ENCODE measurements around the gene IGFBP7. TPM values are rescaled to one million over a fixed set of nuclear protein-coding genes. Genes with fewer than 3 reads are reported as not detected.

Gene IGFBP7
- total RNA-seq, 1 experiment from 2014 or later: 61.9 TPM

DNA sequence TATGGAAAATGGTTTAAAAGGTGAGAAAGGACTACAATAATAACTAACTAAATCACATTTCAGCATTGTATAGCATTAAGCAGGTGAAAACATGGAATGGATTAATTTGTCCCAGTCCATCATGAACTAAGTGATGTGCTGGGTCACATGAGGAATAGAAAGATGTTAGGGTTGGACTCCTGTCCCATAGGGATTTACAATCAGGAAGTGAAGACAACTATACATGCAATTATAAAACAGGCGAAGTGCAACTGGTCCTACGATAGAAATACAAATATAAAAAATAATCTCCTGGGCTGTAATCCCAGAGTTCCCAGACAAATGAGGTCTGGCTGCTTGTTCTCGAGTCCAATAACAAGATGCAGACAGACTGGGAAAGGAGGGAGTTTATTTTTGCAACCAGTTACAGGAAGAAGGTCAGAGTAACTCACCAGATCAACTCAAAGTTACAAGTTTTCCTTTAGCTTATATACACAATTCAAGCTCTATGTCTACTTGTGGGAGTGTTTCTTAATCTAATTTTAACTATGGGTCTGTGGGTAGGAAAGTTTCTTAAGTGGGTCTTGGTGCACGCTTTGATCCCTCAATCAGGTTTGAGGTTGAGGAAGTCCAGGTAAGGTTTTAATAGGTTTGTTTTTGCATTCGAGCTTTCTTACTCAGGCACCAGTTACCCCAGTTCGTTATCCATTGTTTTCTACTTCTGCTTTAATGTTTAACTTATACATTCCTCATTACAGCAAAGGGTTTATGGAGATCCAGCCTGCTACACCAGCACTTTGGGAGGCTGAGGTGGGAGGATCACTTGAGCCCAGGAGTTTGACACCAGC lies 50.1 kb downstream of the IGFBP7 start:
- BruUV-seq (replicated peaks): no TSS peak
- H3K9me3 Mint-ChIP-seq (ENCODE audit: unreplicated experiment): no peaks in the 10 kb centered on the region
- POLR2A ChIA-PET: interaction anchor here (0.6 to 1.2 kb wide), 2 partner anchors 13 to 1922 kb away, joined by 3 read pairs; no protein-coding TSS in a partner anchor
- H3K27ac Mint-ChIP-seq (ENCODE audit: low read depth, unreplicated experiment): no peak overlapping the region
- intact Hi-C loops (cut with micrococcal nuclease): no loop called here
- CTCF ChIA-PET: interaction anchor here (0.8 to 2.1 kb wide), 3 partner anchors 10 to 103 kb away, joined by 5 to 6 read pairs (median 6); no protein-coding TSS in a partner anchor
- H3K4me1 Mint-ChIP-seq (ENCODE audit: insufficient read depth, unreplicated experiment): peaks cover 16% of the 10 kb centered on the region
- no peak overlapping the region for H3K4me3 Mint-ChIP-seq (ENCODE audit: unreplicated experiment)
- H3K36me3 Mint-ChIP-seq (ENCODE audit: insufficient read depth, unreplicated experiment): peaks cover 4% of the 10 kb centered on the region
- no peak for DNase-seq (ENCODE audit: unreplicated experiment)
- no peaks in the 10 kb centered on the region for H3K27me3 Mint-ChIP-seq (ENCODE audit: insufficient read depth, unreplicated experiment)
- TF ChIP-seq, protein P1, sequence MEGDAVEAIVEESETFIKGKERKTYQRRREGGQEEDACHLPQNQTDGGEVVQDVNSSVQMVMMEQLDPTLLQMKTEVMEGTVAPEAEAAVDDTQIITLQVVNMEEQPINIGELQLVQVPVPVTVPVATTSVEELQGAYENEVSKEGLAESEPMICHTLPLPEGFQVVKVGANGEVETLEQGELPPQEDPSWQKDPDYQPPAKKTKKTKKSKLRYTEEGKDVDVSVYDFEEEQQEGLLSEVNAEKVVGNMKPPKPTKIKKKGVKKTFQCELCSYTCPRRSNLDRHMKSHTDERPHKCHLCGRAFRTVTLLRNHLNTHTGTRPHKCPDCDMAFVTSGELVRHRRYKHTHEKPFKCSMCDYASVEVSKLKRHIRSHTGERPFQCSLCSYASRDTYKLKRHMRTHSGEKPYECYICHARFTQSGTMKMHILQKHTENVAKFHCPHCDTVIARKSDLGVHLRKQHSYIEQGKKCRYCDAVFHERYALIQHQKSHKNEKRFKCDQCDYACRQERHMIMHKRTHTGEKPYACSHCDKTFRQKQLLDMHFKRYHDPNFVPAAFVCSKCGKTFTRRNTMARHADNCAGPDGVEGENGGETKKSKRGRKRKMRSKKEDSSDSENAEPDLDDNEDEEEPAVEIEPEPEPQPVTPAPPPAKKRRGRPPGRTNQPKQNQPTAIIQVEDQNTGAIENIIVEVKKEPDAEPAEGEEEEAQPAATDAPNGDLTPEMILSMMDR (IDR thresholded peaks at IDR 0.05; ENCODE audit: unreplicated experiment): no peak

DNA sequence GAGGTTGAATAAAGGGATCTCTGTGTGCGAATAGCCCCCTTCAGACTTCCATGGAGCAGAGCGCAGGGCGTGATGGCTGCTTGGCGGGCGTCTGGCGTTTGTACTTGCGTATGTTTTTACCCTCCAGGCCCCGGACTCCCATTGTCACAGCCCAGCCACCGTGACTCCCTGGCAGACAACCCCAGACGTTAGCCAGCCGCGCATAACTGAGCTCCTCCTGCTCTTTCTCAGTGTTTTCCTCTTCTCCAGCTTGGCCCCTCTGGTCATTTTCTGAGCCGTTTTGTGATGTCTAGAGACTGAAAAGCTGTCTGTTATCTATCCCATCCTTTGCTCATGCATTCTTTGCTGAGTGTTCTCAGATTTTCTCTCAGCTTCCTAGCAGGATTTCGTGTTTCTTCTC lies 54.3 kb downstream of the IGFBP7 start:
- no peak overlapping the region for H3K27ac Mint-ChIP-seq (ENCODE audit: low read depth, unreplicated experiment)
- intact Hi-C loops (cut with micrococcal nuclease): no loop called here
- CTCF ChIA-PET: interaction anchor here (1.1 kb wide), 1 partner anchor 108 kb away, joined by 3 read pairs; no protein-coding TSS in a partner anchor

DNA sequence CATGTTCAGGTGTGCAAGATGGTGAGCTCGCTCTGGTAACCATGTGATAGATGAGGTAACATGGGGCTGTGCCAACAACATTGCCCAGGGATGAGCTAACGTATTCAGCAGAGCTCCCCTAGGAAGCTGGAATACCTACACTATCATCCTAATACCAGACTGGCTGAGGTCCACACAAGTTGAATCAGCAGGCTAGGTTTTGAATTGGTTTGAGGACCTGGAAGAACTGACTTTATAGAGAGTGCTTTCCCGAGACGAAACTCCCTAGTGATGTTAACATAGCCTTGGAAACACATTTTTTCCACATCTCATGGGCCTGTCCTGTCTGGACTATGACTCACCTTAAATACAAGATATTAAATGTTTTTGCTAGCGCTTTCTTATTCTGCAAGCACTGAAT lies 56.7 kb downstream of the IGFBP7 start:
- no peaks in the 10 kb centered on the region for H3K36me3 Mint-ChIP-seq (ENCODE audit: insufficient read depth, unreplicated experiment)
- no peak overlapping the region for H3K4me3 Mint-ChIP-seq (ENCODE audit: unreplicated experiment)
- H3K4me1 Mint-ChIP-seq (ENCODE audit: insufficient read depth, unreplicated experiment): peaks cover 25% of the 10 kb centered on the region
- H3K27me3 Mint-ChIP-seq (ENCODE audit: insufficient read depth, unreplicated experiment): no peaks in the 10 kb centered on the region
- DNase-seq (ENCODE audit: unreplicated experiment): peak; percentile 56
- H3K27ac Mint-ChIP-seq (ENCODE audit: low read depth, unreplicated experiment): no peak overlapping the region
- ChIA-PET POLR2A (interaction anchor here (0.6 to 1.5 kb wide), 4 partner anchors 22 to 75 kb away, joined by 3 to 5 read pairs (median 4); no protein-coding TSS in a partner anchor), CTCF (interaction anchor here (1.1 to 1.9 kb wide), 3 partner anchors 12 to 110 kb away, joined by 3 to 15 read pairs (median 4); no protein-coding TSS in a partner anchor)
- intact Hi-C loops (cut with micrococcal nuclease): no loop called here
- TF ChIP-seq, protein P1 (IDR thresholded peaks at IDR 0.05; ENCODE audit: unreplicated experiment): no peak
- H3K9me3 Mint-ChIP-seq (ENCODE audit: unreplicated experiment): no peaks in the 10 kb centered on the region
- BruUV-seq (replicated peaks): no TSS peak

More for the DNA sequence above, 54.3 kb downstream of the IGFBP7 start:
- H3K4me1 Mint-ChIP-seq (ENCODE audit: insufficient read depth, unreplicated experiment): peaks cover 12% of the 10 kb centered on the region
- DNase-seq (ENCODE audit: unreplicated experiment): no peak
- TF ChIP-seq, protein P1 (IDR thresholded peaks at IDR 0.05; ENCODE audit: unreplicated experiment): no peak
- POLR2A ChIA-PET: no interaction called here
- no peaks in the 10 kb centered on the region for H3K27me3 Mint-ChIP-seq (ENCODE audit: insufficient read depth, unreplicated experiment)
- no TSS peak for BruUV-seq (replicated peaks)
- H3K9me3 Mint-ChIP-seq (ENCODE audit: unreplicated experiment): no peaks in the 10 kb centered on the region
- no peak overlapping the region for H3K4me3 Mint-ChIP-seq (ENCODE audit: unreplicated experiment)
- H3K36me3 Mint-ChIP-seq (ENCODE audit: insufficient read depth, unreplicated experiment): no peaks in the 10 kb centered on the region

DNA sequence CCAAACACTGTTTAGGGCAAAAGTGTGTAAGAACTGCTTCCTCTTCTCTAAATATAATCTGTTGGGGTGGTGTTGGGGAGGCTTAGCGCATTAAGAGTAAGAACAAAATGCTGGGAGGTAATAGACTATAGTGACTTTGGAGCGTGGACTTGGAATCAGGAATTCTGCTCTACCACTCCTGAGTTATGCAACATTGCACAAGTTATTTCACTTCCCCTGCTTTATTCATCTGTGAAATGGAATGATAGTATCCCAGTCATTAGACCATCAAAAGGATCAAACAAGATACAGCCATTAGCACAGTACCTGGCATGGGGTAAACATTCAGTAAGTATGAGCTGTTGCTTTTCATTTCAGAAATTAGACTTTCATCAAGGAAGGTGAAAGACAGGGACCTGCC lies 58.7 kb downstream of the IGFBP7 start:
- Mint-ChIP-seq H3K27me3 (ENCODE audit: insufficient read depth, unreplicated experiment) (no peaks in the 10 kb centered on the region), H3K4me1 (ENCODE audit: insufficient read depth, unreplicated experiment) (peaks cover 23% of the 10 kb centered on the region), H3K4me3 (ENCODE audit: unreplicated experiment) (no peak overlapping the region), H3K27ac (ENCODE audit: low read depth, unreplicated experiment) (no peak overlapping the region), H3K36me3 (ENCODE audit: insufficient read depth, unreplicated experiment) (no peaks in the 10 kb centered on the region), H3K9me3 (ENCODE audit: unreplicated experiment) (peaks cover 6% of the 10 kb centered on the region)
- no TSS peak for BruUV-seq (replicated peaks)
- ChIA-PET CTCF (interaction anchor here (0.6 to 4.3 kb wide), 3 partner anchors 14 to 143 kb away, joined by 3 to 28 read pairs (median 5); no protein-coding TSS in a partner anchor), POLR2A (interaction anchor here (0.6 kb wide), 1 partner anchor 85 kb away, joined by 4 read pairs; no protein-coding TSS in a partner anchor)
- TF ChIP-seq, protein P1 (IDR thresholded peaks at IDR 0.05; ENCODE audit: unreplicated experiment): no peak
- intact Hi-C loops (cut with micrococcal nuclease): no loop called here
- DNase-seq (ENCODE audit: unreplicated experiment): no peak
